Measurements from ENCODE around the gene MAP3K13. TPM values are rescaled to one million over a fixed set of nuclear protein-coding genes. Genes with fewer than 3 reads are reported as not detected.
A peak's percentile ranks its signal among the peaks of the same experiment; 100 is the strongest.

The MAP3K13 gene
- total RNA-seq: 17.3 and 17.5 TPM in 2 replicates

DNA sequence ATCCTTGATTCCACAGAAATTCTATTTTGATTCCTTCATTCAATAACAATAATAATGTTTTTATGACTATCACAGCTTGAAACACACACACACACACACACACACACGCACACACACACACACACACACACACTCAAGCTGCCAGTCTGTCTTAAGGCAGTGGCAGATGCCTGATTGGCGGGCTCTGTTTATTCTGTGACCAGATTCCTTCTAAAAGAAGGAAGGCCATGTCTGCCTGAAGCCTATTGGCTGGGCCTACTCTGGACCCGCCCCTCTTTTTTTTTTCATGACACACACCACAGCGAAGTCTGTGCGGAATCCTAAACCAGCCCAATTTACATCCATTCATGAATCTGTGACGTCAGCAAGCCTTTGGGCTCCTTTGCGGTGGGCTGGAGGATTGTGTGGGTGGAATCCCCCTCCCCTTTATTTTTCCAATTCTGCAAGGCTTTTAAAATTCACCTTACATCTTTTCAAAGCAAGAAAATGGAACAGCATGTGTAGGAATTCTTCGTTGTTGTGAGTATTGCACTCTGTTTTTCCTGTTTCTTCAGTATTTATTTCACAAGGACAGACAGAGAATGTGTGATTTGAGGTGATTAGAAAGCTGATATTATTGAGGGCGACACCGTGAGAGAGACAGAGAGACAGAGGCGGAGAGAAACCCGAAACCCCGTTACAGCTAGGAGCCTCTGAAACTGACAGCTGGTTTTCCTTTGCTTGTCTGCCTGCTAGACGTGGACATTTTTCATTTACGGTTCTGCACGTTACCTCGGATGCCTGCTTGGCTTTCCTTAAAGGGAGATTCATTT lies at the start of gene MAP3K13:
Gene MAP3K13 (plus strand): TSS at position 287 of the 812 bp plus-strand sequence. CDS start 65,446 bp downstream, outside the sequence.
- DNase-seq (ENCODE audit: low read depth, low spot score): peak; percentile 79

DNA sequence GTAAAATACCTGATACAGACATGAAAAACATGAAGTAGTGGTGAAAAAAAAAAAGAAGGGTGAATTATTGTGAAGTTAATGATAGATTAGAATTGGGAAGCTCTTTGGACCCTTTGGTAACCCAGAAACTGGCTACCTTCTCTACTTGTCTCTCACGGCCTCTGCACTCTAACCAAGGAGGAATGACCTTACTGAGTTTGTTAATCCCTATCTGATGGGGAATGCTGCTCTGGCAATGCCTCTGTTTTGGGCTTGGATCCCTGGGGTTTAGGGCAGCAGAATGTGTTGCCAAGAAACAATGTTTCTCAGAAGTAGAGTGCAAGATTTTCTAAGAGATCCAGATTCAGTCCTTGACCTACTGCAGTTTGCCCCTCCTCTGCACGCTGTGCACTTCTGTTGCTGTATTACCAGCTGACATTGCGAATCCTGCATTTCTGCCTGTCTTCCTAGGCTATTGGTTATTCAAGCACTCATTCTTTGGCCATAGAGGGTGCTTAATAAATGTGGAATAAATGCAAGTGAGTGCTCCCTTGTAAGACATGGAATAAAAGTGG lies 49.2 kb upstream of the MAP3K13 start:
- no peak for DNase-seq (ENCODE audit: low read depth, low spot score)

- DNase-seq (ENCODE audit: low read depth, low spot score): no peak
Measured at GRCh38 chr3:185316740-185317412, 46.1 kb upstream of the MAP3K13 start.

DNA sequence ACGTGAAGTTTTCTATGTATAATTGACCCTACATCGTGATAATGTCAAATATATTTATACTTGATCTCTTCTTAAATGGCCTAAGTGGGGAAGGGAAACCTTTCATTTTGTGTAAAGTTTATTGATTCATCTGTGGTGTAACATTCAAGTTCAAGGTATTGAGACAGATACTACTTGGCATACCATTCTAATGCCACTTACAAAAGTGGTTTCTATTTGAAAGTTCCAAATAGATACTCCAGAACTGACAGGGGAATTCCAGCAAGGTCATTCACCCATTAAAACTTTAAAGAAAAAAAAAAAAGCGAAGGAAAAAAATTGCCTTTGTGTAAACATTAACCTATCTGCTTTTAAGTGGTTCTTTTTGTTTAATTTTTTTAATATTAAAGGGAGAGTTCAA lies 45.3 kb upstream of the MAP3K13 start:
- DNase-seq (ENCODE audit: low read depth, low spot score): no peak

- DNase-seq (ENCODE audit: low read depth, low spot score): no peak
Measured at GRCh38 chr3:185318141-185318540, 44.8 kb upstream of the MAP3K13 start.

DNA sequence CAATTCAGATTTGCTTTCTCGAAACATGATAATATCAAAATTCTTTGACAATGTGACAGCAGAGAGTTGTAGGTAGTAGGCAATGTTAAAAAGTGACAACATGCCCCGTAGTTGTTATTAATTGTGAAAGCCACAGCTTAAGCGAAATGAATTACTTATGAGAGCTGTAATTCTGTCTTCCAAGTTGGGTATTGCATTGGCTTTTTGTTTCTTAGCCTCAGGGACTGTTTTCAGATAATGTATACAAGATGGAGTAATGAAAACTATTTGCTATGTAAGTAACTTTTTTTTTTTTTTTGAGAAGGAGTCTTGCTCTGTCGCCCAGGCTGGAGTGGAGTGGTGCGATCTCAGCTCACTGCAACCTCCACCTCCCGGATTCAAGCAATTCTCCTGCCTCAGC lies 43.1 kb upstream of the MAP3K13 start:
- no peak for DNase-seq (ENCODE audit: low read depth, low spot score)

- DNase-seq (ENCODE audit: low read depth, low spot score): no peak
Measured at GRCh38 chr3:185320949-185321348, 42.0 kb upstream of the MAP3K13 start.

GRCh38 chr3:185322101-185322719 lies 40.7 kb upstream of the MAP3K13 start:
- no peak for DNase-seq (ENCODE audit: low read depth, low spot score)

- DNase-seq (ENCODE audit: low read depth, low spot score): no peak
Measured at GRCh38 chr3:185325946-185326791, 36.8 kb upstream of the MAP3K13 start.

DNA sequence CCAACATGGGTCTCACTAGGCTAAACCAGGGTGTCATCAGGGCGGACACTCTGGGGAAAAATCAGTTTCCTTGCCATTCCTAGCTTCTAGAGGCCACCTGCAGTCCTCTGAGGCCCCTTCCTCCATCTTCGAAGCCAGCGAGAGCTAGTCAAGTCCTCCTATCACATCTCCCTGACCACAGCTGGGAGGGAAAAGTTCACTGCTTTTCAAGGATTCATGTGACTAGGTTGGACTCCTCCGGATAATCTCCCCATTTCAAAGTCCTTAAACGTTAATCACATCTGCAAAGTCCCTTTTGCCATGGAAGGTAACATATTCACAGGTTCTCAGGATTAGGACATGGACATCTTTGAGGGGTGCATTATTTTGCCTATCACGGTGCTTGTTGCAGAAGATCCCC lies 35.9 kb upstream of the MAP3K13 start:
- no peak for DNase-seq (ENCODE audit: low read depth, low spot score)

DNA sequence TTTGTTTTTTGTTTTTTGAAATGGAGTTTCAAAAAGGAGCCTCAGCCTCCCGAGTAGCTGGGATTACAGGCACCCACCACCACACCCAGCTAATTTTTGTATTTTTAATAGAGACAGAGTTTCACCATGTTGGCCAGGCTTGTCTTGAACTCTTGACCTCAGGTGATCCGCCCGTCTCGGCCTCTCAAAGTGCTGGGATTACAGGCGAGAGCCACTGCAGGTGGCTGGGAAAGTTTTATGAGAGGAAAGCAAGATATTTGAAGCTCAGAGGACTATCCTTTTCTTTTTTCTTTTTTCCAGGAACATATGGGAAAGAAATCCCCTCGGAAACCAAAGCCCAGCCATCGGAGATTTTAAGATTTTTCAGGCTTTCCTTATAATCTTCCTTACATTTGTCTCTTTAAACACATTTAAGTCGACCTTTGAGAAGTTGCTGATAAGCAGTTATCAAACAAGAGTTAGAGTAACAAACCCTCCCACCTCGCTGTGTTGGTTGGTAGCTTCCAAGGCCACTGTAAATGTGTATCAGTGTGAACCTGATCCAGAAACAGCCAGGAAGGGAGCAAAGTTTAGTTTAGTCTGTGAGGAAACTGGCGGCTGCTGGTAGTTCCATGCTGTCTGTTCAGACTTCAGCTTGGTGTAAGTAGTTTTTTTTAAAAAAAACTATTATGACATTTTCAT lies 34.5 kb upstream of the MAP3K13 start:
- DNase-seq (ENCODE audit: low read depth, low spot score): no peak

DNA sequence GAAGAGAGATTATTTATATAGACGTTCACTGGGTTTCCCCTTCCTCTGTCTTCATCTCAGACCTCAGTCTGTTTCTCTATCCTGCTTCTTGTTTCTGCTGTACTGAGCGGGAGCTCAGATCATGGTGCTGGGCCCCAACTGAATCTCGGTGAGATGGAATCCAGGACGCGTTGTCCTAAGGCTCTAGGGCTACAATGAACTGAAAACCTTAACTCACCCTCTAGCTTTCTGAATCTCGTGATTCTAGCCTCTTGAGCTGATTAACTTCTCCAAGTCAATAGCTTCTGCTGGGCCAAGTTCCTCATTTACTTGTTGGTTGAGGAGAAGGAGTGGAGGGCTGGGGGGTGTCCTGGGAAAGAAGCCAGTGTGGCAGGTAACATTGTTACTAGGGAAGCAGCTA lies 32.7 kb upstream of the MAP3K13 start:
- no peak for DNase-seq (ENCODE audit: low read depth, low spot score)

GRCh38 chr3:185330644-185331043 lies 32.3 kb upstream of the MAP3K13 start:
- no peak for DNase-seq (ENCODE audit: low read depth, low spot score)

DNA sequence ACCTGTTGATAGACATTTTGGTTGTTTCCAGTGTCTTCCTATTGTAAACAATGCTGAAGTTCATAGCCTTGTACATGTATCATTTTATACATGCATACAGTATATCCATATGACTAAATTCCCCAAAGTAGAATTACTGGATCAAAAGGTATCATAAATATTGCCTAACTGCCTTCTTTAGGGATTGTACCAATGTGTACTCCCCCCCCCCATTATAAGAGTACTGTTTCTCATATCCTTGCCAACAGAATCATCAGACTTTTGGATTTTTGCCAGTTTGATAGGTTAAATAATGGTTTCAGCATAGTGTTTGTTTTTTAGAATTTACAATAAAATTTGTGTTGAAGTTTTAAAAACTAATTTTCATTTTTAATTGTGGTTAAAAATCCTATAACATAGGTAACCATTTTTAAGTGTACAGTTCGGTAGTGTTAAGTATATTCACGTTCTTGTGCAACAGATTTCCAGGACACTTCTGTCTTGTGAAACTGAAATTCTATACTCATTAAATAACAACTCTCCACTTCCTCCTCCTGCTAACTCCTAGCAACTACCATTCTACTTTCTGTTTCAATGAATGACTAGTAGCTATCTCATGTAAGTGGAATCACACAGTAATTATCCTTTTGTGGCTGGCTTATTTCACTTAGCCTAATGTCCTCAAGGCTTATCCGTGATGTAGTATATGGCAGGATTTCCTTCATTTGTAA lies 30.8 kb upstream of the MAP3K13 start:
- DNase-seq (ENCODE audit: low read depth, low spot score): no peak

- no peak for DNase-seq (ENCODE audit: low read depth, low spot score)
Measured at GRCh38 chr3:185335799-185336198, 27.1 kb upstream of the MAP3K13 start.

GRCh38 chr3:185337231-185337816 lies 25.6 kb upstream of the MAP3K13 start:
- no peak for DNase-seq (ENCODE audit: low read depth, low spot score)

GRCh38 chr3:185339945-185340344 lies 23.0 kb upstream of the MAP3K13 start:
- DNase-seq (ENCODE audit: low read depth, low spot score): no peak

GRCh38 chr3:185340751-185341150 lies 22.2 kb upstream of the MAP3K13 start:
- DNase-seq (ENCODE audit: low read depth, low spot score): no peak

DNA sequence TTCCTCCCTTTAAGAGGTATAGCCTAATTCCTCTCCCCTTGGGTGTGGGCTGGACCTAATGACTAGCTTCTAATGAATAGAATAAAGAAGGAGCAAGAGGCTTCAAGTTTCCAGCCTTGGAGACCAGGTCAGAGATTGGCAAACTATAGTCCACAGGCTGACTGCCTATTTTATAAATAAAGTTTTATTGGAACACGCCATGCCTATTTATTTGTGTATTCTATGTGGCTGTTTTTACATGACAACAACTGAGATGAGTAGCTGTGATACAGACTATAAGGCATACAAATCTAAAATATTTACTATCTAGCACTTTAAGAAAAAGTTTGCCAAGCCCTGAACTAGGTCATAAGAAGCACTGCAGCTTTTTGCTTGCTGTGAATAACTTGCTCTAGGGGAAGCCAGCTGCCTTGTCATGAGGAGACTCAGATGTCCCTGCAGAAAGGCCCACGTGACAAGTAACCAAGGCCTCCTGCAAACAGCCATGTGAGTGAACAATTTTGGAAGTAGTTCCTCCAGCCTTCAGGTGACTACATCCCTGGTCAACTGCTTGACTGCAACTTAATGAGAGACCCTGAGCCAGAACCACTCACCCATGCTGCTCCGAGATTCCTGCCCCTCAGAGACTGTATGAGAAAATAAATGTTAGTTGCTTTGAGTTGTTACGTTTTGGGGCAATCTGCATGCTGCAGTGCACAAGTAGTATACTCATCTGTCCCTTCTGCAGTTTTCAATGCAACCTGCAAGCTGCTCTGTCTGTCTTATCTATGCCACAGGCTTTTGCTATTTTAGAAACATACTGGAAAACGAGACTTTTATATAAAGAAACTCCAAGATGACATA lies 21.1 kb upstream of the MAP3K13 start:
- DNase-seq (ENCODE audit: low read depth, low spot score): no peak

Measured in pulmonary artery endothelial cell (primary cell).